ENCODE data around the gene SLC49A3.

Gene SLC49A3

DNA sequence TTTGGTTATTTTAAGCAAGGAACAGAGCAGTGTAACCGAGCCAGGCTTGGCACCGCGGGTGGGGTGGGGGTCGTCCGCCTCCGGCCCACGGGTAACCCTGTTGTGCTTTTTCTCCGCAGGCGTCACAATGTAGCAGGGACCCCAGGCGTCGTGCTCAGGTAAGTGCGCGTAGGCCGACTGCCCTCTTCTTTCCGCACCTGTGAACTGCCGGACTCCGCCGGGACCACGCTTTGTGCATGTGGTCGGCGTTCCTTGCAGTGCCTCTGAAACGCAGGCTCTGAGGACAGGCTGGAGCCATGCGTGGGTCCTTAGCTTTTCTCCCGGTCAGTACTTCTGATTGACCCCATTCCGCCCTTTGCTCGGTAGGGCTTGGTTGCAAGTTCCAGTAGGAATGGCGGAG lies 41.6 kb upstream of the SLC49A3 start:
- TF ChIP-seq, protein P1, sequence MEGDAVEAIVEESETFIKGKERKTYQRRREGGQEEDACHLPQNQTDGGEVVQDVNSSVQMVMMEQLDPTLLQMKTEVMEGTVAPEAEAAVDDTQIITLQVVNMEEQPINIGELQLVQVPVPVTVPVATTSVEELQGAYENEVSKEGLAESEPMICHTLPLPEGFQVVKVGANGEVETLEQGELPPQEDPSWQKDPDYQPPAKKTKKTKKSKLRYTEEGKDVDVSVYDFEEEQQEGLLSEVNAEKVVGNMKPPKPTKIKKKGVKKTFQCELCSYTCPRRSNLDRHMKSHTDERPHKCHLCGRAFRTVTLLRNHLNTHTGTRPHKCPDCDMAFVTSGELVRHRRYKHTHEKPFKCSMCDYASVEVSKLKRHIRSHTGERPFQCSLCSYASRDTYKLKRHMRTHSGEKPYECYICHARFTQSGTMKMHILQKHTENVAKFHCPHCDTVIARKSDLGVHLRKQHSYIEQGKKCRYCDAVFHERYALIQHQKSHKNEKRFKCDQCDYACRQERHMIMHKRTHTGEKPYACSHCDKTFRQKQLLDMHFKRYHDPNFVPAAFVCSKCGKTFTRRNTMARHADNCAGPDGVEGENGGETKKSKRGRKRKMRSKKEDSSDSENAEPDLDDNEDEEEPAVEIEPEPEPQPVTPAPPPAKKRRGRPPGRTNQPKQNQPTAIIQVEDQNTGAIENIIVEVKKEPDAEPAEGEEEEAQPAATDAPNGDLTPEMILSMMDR (IDR thresholded peaks at IDR 0.05), result no peak

DNA sequence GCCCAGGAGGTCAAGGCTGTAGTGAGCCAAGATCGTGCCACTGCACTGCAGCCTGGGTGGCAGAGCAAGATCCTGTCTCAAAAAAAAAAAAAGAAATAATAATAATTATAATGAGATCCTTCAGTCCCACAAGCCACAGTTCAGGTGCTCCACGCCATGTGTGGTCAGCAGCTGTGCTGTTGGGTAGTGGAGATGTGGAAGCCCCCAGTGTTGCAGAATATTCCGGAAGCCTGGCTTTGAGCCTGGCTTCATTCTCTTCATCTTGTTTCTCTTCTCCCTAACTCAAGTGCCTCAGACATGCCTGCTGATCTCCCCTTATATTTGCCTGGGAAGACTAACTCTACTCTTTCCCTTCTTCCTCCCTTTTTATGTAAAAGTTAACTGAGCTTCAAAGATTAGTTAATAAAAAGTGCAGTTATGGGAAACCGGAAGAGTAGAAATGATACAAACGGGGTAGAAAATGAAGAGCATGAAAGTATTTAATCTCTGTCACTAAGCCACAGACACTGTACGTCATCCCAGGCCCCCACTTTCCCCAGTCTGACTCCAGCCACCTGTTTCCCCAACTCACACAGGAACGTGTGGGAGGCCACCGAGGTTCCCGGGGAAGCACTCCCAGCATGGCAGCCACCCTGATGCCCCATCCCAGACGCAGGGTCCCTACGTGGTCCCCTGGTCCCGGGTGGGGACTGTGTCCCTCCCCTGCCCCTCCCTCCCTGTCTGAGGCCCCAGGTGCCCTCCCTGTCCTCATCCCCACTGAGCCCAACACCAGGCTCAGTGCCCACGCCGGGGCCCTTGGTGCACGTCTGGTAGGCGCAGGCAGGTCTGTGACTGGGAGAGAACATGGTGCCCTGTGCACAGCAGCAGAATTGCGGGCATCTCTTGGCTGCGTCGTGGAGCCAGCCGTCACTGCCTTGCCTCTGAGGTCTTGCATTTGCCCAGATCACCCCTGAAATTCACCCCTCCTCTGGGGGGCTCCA lies 40.7 kb upstream of the SLC49A3 start:
- TF ChIP-seq, protein P1 (IDR thresholded peaks at IDR 0.05), result no peak

DNA sequence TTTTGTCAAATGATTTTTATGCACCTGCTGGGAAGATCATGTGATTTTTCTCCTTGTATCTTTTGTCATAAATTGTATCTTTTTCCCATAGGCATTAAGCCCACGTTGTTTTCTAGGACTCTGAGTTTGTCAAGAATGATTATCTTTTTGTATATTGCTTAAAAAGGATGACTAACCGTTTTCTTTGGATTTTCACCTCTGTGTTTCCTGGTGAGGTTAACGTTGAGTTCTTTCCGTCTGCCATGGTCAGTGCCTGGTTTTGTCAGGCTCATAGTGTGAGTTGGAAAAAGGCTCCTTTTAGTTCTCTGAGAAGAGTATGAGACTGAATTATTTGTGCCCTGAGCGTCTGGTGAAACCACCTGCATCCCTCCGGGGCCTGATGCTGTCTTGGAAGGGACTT lies 38.6 kb upstream of the SLC49A3 start:
- TF ChIP-seq, protein P1 (IDR thresholded peaks at IDR 0.05), result no peak

- TF ChIP-seq, protein P1 (IDR thresholded peaks at IDR 0.05), result no peak
These were observed 37.9 kb upstream of the SLC49A3 start for GRCh38 chr4:726838-727237.

DNA sequence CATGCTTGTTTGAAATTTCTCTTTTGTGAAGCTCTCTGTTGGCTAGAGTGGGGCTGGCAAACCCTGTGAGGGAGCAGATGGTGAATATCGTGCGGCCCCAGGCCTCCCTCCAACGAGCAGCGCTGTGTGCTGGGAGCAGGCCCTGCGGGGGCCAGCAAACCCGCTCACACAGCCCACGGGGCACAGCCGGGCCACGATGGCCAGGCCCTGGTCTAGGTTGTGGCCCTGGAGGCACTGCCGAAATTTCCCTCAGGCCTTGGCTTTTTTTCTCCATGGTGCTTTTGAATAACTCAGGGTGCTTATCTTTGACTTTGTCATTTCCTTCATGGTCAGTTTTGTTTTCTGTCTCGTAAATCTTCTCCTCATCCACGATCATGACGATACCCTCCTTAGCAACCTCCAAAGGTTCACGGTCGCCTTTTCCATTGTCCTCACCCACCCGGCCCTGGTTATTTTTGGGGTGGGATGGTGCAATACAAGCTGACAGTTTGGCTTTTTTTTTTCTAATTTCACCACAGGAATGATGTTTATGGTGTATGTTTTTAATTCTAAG lies 37.4 kb upstream of the SLC49A3 start:
- TF ChIP-seq, protein P1 (IDR thresholded peaks at IDR 0.05), result no peak

- TF ChIP-seq, protein P1 (IDR thresholded peaks at IDR 0.05), result no peak
These were observed 36.7 kb upstream of the SLC49A3 start for GRCh38 chr4:725391-726234.

DNA sequence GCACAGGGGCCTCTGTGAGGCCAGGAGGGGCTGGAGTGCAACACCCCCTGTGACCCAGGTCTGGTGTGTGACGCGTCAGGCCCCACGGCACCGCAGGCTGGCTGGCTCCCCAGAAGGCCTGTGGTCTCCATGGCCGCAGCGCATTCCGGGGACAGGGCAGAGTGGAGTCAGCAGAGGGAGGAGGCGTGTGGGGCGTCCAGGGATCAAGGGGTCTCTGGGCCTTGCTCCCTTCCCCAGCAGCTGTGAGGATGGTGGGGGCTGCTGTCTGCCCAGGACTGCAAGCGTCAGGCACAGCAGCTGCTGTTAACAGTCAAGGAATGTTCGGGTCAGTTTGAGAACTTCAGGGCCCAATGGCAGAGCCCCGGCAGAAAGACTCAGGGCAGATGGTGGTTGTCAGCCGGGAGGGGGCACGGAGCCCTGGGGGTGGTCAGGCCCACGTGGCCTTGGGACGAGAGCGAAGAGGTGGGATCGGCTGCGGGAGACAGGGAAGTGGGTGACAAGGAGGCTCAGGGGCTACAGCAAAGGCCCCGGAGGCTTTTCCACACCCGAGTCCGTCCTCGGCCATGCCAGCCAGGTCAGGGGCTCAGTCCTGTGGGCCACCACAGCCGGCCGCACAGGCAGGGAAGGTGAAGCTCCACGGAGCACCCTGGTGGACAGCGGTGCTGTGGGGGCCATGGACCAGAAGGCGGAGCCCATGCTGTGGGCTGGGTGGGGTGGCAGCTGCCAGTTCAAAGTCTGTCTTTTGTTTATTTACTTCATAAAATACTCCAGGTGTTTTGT lies 35.0 kb upstream of the SLC49A3 start:
- TF ChIP-seq, protein P1 (IDR thresholded peaks at IDR 0.05), result no peak

Measured in LNCAP (cell line).